NT2/D1 (cell line): ENCODE data around the gene EXOC2.

Experiments
- SUZ12 ChIP-seq: IDR thresholded peaks from 2 replicates; pipeline ENCODE4 v1.6.1; 2011; ENCODE audit not compliant: insufficient read length, insufficient read depth; ENCODE audit errors: extremely low read depth
- YY1 ChIP-seq: IDR thresholded peaks from 2 replicates; pipeline ENCODE4 v1.6.1; 2011; ENCODE audit not compliant: insufficient read length, insufficient read depth

GRCh38 chr6:549906-550305 lies 143.0 kb downstream of the EXOC2 start:
- TF ChIP-seq YY1 (no peak), SUZ12 (no peak)
